A549 (cell line): ENCODE results near the gene FOXK1.

ENCODE experiments used
- BHLHE40 ChIP-seq: IDR thresholded peaks from 2 replicates; pipeline ENCODE4 v1.6.1; 2012; ENCODE audit warnings: low read depth, low read length, inconsistent platforms
- CBX2 ChIP-seq: fragments of 200-600 bp; sonication (generic); IDR thresholded peaks from 2 replicates; pipeline ENCODE4 v1.6.1; 2016; ENCODE audit warnings: low read depth, mild to moderate bottlenecking, borderline replicate concordance
- CEBPB ChIP-seq, 2 experiments: fragments of >200 bp in 1 of 2; sonication (Bioruptor Twin) in 1 of 2; formaldehyde crosslinking in 1 of 2; IDR thresholded peaks; 2 replicates each; pipeline ENCODE4 v1.6.1; 2012 to 2016
- EP300 ChIP-seq, 2 experiments: fragments of >200 bp; sonication (Bioruptor Twin); formaldehyde crosslinking; IDR thresholded peaks; 2 replicates in 1 of 2; 3 replicates in 1 of 2; pipeline ENCODE4 v1.6.1; 2016 to 2017
- JUNB ChIP-seq: fragments of >200 bp; sonication (Bioruptor Twin); formaldehyde crosslinking; IDR thresholded peaks from 2 replicates; pipeline ENCODE4 v1.6.1; 2016
- MYC ChIP-seq: IDR thresholded peaks from 2 replicates; pipeline ENCODE4 v1.6.1; 2012; ENCODE audit warnings: mild to moderate bottlenecking, inconsistent platforms, low read length, improper control_type of control experiment, borderline replicate concordance
- PHF8 ChIP-seq: fragments of 200-600 bp; sonication (generic); IDR thresholded peaks from 2 replicates; pipeline ENCODE4 v1.6.1; 2016; ENCODE audit warnings: low read depth, mild to moderate bottlenecking, antibody characterized with exemption, moderate library complexity, borderline replicate concordance
- POLR2A ChIP-seq: IDR thresholded peaks from 2 replicates; pipeline ENCODE4 v1.6.1; 2012; ENCODE audit warnings: mild to moderate bottlenecking, low read length
- RCOR1 ChIP-seq: fragments of 150-350 bp; IDR thresholded peaks from 2 replicates; pipeline ENCODE4 v1.6.1; 2014; ENCODE audit warnings: antibody characterized with exemption, low read length, low read depth
- ZC3H11A ChIP-seq: fragments of 450-650 bp; IDR thresholded peaks from 2 replicates; pipeline ENCODE4 v1.6.1; 2014; ENCODE audit warnings: antibody characterized with exemption, mild to moderate bottlenecking
- TF ChIP-seq, protein P1 (sequence below): fragments of >200 bp; sonication (Bioruptor Twin); formaldehyde crosslinking; IDR thresholded peaks from 3 replicates; pipeline ENCODE4 v1.5.1; 2016
- TF ChIP-seq, protein P2 (sequence below): fragments of 450-650 bp; IDR thresholded peaks from 2 replicates; pipeline ENCODE4 v1.6.1; 2014; ENCODE audit warnings: antibody characterized with exemption
- TF ChIP-seq, protein P3 (sequence below): IDR thresholded peaks from 2 replicates; pipeline ENCODE4 v1.6.1; 2012

DNA sequence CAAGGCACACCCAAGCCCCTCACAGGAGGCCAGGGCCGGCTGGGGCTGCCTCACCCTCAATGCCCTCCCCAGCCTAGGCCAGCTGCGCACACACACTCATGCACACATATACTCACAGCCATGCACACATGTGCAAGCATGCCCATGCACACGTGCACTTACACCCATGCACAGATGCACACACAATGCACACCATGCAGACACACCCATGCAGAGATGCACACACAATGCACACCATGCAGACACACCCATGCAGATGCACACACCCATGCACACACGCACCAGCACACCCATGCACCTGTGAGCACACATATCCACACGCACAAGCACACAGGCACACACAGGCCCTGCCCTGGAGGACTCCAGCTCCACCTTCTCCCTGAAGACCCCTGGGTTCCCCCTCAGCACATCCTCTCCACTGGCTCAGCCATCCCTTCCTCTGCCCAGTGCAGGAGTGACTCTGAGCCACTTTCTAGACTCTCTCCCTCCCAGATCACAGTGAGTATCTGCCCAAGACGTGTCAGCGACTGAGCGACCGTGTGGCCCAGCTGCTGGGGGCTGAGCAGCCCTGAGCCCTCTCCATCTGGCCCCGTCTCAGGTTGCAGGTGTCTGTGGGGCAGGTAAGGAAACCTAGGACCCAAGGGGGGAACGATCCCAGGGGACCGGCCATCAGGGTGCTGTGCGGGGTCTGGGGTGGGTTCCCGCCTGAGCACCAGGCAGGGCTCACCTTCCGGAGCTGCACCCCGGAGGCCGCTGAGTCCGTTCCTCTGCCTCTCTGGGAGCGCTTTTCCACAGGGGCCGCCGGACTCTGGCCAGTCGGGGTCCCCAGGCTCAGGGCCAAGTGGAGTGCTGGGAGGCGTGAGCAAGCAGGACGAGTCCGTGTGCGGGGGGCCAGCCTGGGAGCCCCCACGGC is 119.1 kb downstream of the FOXK1 start:
- no peak for TF ChIP-seq PHF8
- TF ChIP-seq, protein P1, sequence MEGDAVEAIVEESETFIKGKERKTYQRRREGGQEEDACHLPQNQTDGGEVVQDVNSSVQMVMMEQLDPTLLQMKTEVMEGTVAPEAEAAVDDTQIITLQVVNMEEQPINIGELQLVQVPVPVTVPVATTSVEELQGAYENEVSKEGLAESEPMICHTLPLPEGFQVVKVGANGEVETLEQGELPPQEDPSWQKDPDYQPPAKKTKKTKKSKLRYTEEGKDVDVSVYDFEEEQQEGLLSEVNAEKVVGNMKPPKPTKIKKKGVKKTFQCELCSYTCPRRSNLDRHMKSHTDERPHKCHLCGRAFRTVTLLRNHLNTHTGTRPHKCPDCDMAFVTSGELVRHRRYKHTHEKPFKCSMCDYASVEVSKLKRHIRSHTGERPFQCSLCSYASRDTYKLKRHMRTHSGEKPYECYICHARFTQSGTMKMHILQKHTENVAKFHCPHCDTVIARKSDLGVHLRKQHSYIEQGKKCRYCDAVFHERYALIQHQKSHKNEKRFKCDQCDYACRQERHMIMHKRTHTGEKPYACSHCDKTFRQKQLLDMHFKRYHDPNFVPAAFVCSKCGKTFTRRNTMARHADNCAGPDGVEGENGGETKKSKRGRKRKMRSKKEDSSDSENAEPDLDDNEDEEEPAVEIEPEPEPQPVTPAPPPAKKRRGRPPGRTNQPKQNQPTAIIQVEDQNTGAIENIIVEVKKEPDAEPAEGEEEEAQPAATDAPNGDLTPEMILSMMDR, result no peak
- no peak for TF ChIP-seq EP300 (IDR thresholded peaks at IDR 0.05)
- TF ChIP-seq JUNB, result no peak
- no peak for TF ChIP-seq MYC
- no peak for TF ChIP-seq POLR2A
- no peak for TF ChIP-seq RCOR1
- no peak for TF ChIP-seq ZC3H11A
- no peak for TF ChIP-seq BHLHE40
- TF ChIP-seq, protein P2, sequence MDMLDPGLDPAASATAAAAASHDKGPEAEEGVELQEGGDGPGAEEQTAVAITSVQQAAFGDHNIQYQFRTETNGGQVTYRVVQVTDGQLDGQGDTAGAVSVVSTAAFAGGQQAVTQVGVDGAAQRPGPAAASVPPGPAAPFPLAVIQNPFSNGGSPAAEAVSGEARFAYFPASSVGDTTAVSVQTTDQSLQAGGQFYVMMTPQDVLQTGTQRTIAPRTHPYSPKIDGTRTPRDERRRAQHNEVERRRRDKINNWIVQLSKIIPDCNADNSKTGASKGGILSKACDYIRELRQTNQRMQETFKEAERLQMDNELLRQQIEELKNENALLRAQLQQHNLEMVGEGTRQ, result no peak
- TF ChIP-seq, protein P3, sequence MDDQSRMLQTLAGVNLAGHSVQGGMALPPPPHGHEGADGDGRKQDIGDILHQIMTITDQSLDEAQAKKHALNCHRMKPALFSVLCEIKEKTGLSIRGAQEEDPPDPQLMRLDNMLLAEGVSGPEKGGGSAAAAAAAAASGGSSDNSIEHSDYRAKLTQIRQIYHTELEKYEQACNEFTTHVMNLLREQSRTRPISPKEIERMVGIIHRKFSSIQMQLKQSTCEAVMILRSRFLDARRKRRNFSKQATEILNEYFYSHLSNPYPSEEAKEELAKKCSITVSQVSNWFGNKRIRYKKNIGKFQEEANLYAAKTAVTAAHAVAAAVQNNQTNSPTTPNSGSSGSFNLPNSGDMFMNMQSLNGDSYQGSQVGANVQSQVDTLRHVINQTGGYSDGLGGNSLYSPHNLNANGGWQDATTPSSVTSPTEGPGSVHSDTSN, result no peak
- TF ChIP-seq CEBPB (IDR thresholded peaks at IDR 0.05), result no peak
- TF ChIP-seq CBX2, result no peak
